HG03108 (cell line): Measurements from ENCODE around the gene YIPF4.
"Not testable (repeated sequence)": the region's sequence is repeated elsewhere in the genome, so short reads cannot be mapped to it uniquely, and the experiment has no call there.

Experiments used
- ATAC-seq: cut with Tn5 transposase; IDR thresholded peaks from one replicate; pipeline ENCODE4 v1.9.1; 2021; ENCODE audit warnings: moderate library complexity; ENCODE audit not compliant: unreplicated experiment

The YIPF4 gene

GRCh38 chr2:32364290-32364689 is 86.6 kb downstream of the YIPF4 start:
- not testable (repeated sequence) for ATAC-seq

GRCh38 chr2:32365679-32366078 is 88.0 kb downstream of the YIPF4 start:
- not testable (repeated sequence) for ATAC-seq
